RWPE2 (cell line): Measurements from ENCODE around the gene NDRG2.

Source experiments
- ATAC-seq: fragments of 200-7000 bp; cut with Tn5 transposase; 3 replicates; pipeline ENCODE4 v1.9.1; 2021; ENCODE audit warnings: low read depth
- DNase-seq: peaks from one replicate; pipeline ENCODE4 v3.0.0-alpha.2; 2020; ENCODE audit warnings: low spot score
- H3K27ac ChIP-seq: fragments of 450-650 bp; 2 replicates; pipeline ENCODE4 v1.5.1; 2017; ENCODE audit warnings: mild to moderate bottlenecking; ENCODE audit not compliant: poor library complexity, severe bottlenecking
- H3K27me3 ChIP-seq: fragments of 250-450 bp; sonication (Bioruptor Pico); 2 replicates; pipeline ENCODE4 v1.5.1; 2021; ENCODE audit warnings: mild to moderate bottlenecking, moderate library complexity; ENCODE audit not compliant: insufficient read depth, poor library complexity, severe bottlenecking
- H3K36me3 ChIP-seq: fragments of 250-450 bp; sonication (Bioruptor Pico); 2 replicates; pipeline ENCODE4 v1.5.1; 2020; ENCODE audit warnings: low read depth, mild to moderate bottlenecking, moderate library complexity
- H3K4me1 ChIP-seq: fragments of 250-450 bp; sonication (Bioruptor Pico); 2 replicates; pipeline ENCODE4 v1.5.1; 2021; ENCODE audit warnings: mild to moderate bottlenecking, moderate library complexity; ENCODE audit not compliant: insufficient read depth, poor library complexity, severe bottlenecking
- H3K4me3 ChIP-seq: fragments of 250-450 bp; sonication (Bioruptor Pico); 2 replicates; pipeline ENCODE4 v1.5.1; 2021; ENCODE audit warnings: mild to moderate bottlenecking, moderate library complexity; ENCODE audit not compliant: severe bottlenecking
- H3K9me3 ChIP-seq: fragments of 250-450 bp; sonication (Bioruptor Pico); 2 replicates; pipeline ENCODE4 v1.5.1; 2021; ENCODE audit warnings: mild to moderate bottlenecking, moderate library complexity; ENCODE audit not compliant: severe bottlenecking
- TF ChIP-seq, protein P1 (sequence below): fragments of 450-650 bp; IDR thresholded peaks from one replicate; pipeline ENCODE4 v1.5.1; 2017; ENCODE audit warnings: mild to moderate bottlenecking, moderate library complexity; ENCODE audit not compliant: poor library complexity, severe bottlenecking

Gene NDRG2

DNA sequence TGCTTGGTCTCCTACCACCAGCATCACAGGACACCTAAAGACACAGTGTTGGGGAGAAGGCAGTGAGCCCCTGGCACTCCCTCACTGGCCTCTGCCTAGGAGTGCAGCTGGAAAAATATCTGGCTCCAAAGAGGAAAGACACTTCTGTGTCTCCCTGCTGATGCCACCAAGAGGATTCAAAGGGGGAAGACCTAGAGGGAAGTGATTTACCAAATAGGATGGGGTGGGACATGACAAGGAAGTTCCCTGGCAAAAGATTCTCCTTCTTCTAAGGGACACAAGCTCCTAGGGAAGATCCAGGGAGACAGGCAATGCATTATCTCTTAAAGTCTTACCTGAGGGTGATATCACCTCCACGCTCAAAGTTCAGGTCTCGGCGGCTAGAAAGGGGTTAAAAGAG is 6.1 kb downstream of the NDRG2 start:
- TF ChIP-seq, protein P1, sequence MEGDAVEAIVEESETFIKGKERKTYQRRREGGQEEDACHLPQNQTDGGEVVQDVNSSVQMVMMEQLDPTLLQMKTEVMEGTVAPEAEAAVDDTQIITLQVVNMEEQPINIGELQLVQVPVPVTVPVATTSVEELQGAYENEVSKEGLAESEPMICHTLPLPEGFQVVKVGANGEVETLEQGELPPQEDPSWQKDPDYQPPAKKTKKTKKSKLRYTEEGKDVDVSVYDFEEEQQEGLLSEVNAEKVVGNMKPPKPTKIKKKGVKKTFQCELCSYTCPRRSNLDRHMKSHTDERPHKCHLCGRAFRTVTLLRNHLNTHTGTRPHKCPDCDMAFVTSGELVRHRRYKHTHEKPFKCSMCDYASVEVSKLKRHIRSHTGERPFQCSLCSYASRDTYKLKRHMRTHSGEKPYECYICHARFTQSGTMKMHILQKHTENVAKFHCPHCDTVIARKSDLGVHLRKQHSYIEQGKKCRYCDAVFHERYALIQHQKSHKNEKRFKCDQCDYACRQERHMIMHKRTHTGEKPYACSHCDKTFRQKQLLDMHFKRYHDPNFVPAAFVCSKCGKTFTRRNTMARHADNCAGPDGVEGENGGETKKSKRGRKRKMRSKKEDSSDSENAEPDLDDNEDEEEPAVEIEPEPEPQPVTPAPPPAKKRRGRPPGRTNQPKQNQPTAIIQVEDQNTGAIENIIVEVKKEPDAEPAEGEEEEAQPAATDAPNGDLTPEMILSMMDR = no peak
- DNase-seq (no peak), ATAC-seq (no peak)
- no peaks in the 10 kb centered on the region for H3K4me1 ChIP-seq
- H3K9me3 ChIP-seq = no peaks in the 10 kb centered on the region
- no peak overlapping the region for H3K4me3 ChIP-seq
- no peaks in the 10 kb centered on the region for H3K36me3 ChIP-seq
- no peak overlapping the region for H3K27ac ChIP-seq
- H3K27me3 ChIP-seq = no peaks in the 10 kb centered on the region

DNA sequence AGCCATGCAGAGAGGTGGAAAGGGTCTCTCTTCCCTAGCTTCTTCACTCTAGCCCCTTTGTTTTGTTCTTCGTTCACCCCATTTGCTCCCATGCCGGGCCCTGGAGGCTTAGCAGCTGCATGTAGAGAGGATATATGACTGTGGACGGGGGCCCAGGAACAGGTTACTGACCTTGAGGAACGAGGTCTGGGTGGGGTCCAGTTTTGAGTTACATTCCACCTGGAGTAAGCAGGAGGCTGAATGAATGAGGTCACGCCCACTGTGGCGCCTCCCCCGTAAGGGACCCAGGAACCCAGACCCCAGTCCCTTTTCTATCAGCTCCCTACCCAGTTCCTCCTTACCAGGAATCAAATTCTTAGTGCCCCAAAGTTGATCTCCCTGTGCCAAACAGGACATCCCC is 6.6 kb downstream of the NDRG2 start:
- DNase-seq (no peak), ATAC-seq (no peak)
- Histone ChIP-seq H3K27ac (no peak overlapping the region), H3K4me1 (no peaks in the 10 kb centered on the region), H3K27me3 (no peaks in the 10 kb centered on the region), H3K9me3 (no peaks in the 10 kb centered on the region), H3K36me3 (no peaks in the 10 kb centered on the region), H3K4me3 (no peak overlapping the region)
- TF ChIP-seq, protein P1 = no peak

DNA sequence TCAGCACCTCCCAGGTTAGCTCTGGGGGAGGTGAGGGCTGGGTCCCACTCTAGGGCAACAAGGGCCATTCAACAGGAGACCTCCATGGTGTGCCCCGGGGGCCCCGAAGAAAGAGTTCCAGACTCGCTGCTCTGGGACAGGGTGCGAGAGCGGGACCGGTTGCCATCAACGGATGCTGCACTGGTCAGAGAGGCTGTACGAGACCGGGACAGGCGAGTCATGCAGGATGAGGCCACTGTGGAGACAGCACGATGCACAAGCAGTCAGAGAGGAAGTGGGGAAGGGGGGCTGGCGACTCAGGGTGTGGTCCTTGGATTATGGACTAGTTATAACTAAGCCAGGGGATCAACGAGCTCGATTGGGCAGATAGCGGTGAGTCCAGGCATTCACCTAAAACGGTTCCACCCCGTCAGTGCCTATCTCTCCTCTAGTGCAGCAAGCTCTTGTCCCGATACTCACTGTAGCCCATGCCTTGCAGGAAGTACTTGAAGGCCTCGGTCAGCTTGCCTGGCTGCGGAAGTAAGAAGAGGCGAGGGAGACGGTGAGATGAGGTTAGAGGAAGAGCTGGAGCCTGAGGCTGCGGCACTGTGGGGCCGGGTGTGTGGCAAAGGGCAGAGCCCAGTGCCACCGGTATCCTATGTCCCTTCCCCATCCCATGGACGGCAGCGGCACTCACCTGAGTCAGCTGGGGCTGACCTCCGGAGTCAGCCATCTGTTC is 7.2 kb downstream of the NDRG2 start:
- TF ChIP-seq, protein P1 = no peak
- DNase-seq = no peak
- H3K4me1 ChIP-seq = no peaks in the 10 kb centered on the region
- no peak overlapping the region for H3K27ac ChIP-seq
- no peaks in the 10 kb centered on the region for H3K36me3 ChIP-seq
- no peaks in the 10 kb centered on the region for H3K9me3 ChIP-seq
- ATAC-seq = no peak
- no peaks in the 10 kb centered on the region for H3K27me3 ChIP-seq
- no peak overlapping the region for H3K4me3 ChIP-seq

DNA sequence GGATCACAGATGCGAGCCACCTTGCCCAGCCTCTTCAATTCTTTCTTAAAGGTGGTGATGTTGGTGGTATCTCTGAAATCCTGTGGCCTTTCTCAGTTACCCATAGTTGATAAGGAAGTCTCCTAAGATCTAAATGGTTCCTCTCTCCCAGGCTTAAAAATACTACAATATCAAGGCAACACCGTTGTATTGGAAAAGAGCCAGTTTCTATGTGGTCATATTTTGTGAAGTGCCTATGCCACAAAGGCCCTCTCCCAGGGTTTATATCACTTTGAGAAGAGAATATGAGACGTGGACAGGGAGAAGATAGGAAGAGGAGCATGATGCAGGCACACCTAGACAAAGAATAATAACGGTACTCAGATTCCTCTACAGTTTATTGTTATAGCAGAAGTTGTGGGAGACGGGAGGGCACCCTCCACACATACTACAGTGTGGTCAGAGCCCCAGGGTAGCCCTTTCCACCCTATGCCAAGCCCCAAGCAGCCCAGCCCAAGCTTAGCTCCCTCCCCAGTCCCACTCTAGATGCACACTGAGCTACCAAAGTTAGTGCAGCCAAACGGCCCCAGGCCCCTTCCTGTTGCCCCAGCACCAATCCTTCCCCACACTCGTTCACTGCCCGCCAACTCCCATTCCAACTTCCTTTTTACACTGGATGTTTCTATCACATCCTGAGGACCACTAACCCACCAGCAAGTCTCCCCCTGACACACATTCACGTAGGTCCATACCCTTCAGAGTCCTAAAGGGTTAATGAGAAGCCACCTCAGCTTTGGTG is 8.3 kb downstream of the NDRG2 start:
- no peak overlapping the region for H3K4me3 ChIP-seq
- no peaks in the 10 kb centered on the region for H3K9me3 ChIP-seq
- H3K36me3 ChIP-seq = no peaks in the 10 kb centered on the region
- no peak for ATAC-seq
- no peaks in the 10 kb centered on the region for H3K27me3 ChIP-seq
- DNase-seq = no peak
- H3K27ac ChIP-seq = no peak overlapping the region
- H3K4me1 ChIP-seq = no peaks in the 10 kb centered on the region
- TF ChIP-seq, protein P1 = no peak

DNA sequence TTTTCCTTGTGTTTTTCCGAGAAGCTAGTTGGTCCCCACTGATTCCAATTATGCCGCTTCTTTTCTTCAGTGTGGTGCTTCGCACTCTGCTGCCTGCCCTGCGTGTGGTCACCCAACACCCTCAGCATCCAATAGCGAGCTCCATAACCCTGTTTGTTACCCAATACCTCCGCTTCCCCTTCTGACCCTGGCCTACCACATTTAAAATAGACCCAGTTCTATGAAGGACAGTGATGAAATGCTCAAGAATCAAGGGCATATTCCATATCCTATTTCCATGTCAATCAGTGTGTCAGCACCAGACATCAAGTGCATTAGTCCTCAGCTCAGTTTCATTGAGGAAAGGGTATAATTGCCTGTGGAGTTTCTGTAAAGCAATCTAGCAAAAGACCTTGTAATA is 9.5 kb downstream of the NDRG2 start:
- Histone ChIP-seq H3K4me1 (no peaks in the 10 kb centered on the region), H3K27ac (no peak overlapping the region), H3K4me3 (no peak overlapping the region), H3K9me3 (no peaks in the 10 kb centered on the region), H3K27me3 (no peaks in the 10 kb centered on the region), H3K36me3 (no peaks in the 10 kb centered on the region)
- ATAC-seq (no peak), DNase-seq (no peak)
- TF ChIP-seq, protein P1 = no peak
